HCT116 (cell line): ENCODE measurements around the gene APBB2. TPM values are rescaled to one million over a fixed set of nuclear protein-coding genes. Genes with fewer than 3 reads are reported as not detected.

Experiments
- ATAC-seq: fragments of 200-7000 bp; cut with Tn5 transposase; 2 replicates; pipeline ENCODE4 v1.9.1; 2020; ENCODE audit warnings: mild to moderate bottlenecking, moderate library complexity
- BruUV-seq: library from RNA; stranded (reverse); fragments of 400-500 nt; replicated peaks from 2 replicates; lab custom pipeline; 2021; lab: Mats Ljungman, UMichigan
- CTCF ChIA-PET: fragments of 300-600 bp; sonication (Branson Sonifier 250); formaldehyde crosslinking; loops from one replicate; lab custom pipeline; 2021; ENCODE audit warnings: antibody characterized with exemption; lab: Charles Lee
- POLR2A ChIA-PET: fragments of 300-600, 350-600 bp; sonication (Branson Sonifier 250); formaldehyde crosslinking; loops from one replicate; lab custom pipeline; 2021; ENCODE audit warnings: antibody characterized with exemption; lab: Charles Lee
- RAD21 ChIA-PET, 2 experiments: fragments of 300-600 bp; sonication (Branson Sonifier 250); formaldehyde crosslinking; loops; one replicate each; lab custom pipeline; 2023; ENCODE audit warnings: low total read pairs in 2 of 2; ENCODE audit not compliant: uncharacterized antibody in 2 of 2, unreplicated experiment in 2 of 2, low non-redundant PET in 1 of 2; lab: Charles Lee
- DNase-seq: peaks from one replicate; pipeline ENCODE4 v3.0.0-alpha.2; 2010; ENCODE audit warnings: low read depth, low spot score
- H2AFZ ChIP-seq: fragments of 200-600 bp; shearing (Covaris generic), sonication (generic); 2 replicates; pipeline ENCODE4 v1.6.1; 2017; ENCODE audit warnings: low read depth, mixed run types, mixed read lengths, antibody characterized with exemption, low read length; ENCODE audit not compliant: poor library complexity, severe bottlenecking
- H3K27ac ChIP-seq: 2 replicates; pipeline ENCODE4 v1.5.1; 2012; ENCODE audit warnings: low read depth, low read length
- H3K27me3 ChIP-seq: fragments of 200-600 bp; sonication (generic); 2 replicates; pipeline ENCODE4 v1.6.1; 2016; ENCODE audit warnings: mixed run types, low read length, mixed read lengths; ENCODE audit not compliant: insufficient read depth
- H3K36me3 ChIP-seq, 2 experiments: fragments of 200-500 bp in 1 of 2; fragments of 200-600 bp in 1 of 2; sonication (Bioruptor generic) in 1 of 2; sonication (generic) in 1 of 2; 2 replicates each; pipeline versions ENCODE4 v1.5.1 to v1.6.1; 2014 to 2016; ENCODE audit warnings: low read length in 2 of 2, inconsistent platforms in 1 of 2, mixed read lengths in 1 of 2, mixed run types in 1 of 2; ENCODE audit not compliant: insufficient read depth in 2 of 2, control insufficient read depth in 1 of 2
- H3K4me1 ChIP-seq, 2 experiments: fragments of 200-600 bp in 1 of 2; sonication (generic) in 1 of 2; 2 replicates each; pipeline versions ENCODE4 v1.5.1 to v1.6.1; 2012 to 2017; ENCODE audit warnings: low read length in 2 of 2, inconsistent platforms in 1 of 2, mild to moderate bottlenecking in 1 of 2, mixed read lengths in 1 of 2, mixed run types in 1 of 2, moderate library complexity in 1 of 2; ENCODE audit not compliant: insufficient read depth in 2 of 2, control insufficient read depth in 1 of 2
- H3K4me2 ChIP-seq: fragments of 200-600 bp; sonication (generic); 2 replicates; pipeline ENCODE4 v1.6.1; 2017; ENCODE audit warnings: mixed run types, low read length, mixed read lengths
- H3K4me3 ChIP-seq, 2 experiments: fragments of 200-600 bp in 1 of 2; sonication (generic) in 1 of 2; replicated peaks in 1 of 2; 2 replicates each; pipeline ENCODE4 v1.5.1; 2011 to 2016; ENCODE audit warnings: low read length in 2 of 2, control low read depth in 1 of 2, low read depth in 1 of 2, mild to moderate bottlenecking in 1 of 2, mixed read lengths in 1 of 2, mixed run types in 1 of 2
- H3K79me2 ChIP-seq: fragments of 200-600 bp; sonication (generic); 2 replicates; pipeline ENCODE4 v1.6.1; 2017; ENCODE audit warnings: mild to moderate bottlenecking, mixed run types, low read length, moderate library complexity, mixed read lengths; ENCODE audit not compliant: insufficient read depth
- H3K9ac ChIP-seq: fragments of 200-600 bp; sonication (generic); 2 replicates; pipeline ENCODE4 v1.6.1; 2016; ENCODE audit warnings: low read length, mixed read lengths
- H3K9me2 ChIP-seq: fragments of 200-600 bp; sonication (generic), shearing (Covaris generic); 2 replicates; pipeline ENCODE4 v1.6.1; 2017; ENCODE audit warnings: mixed run types, mild to moderate bottlenecking, moderate library complexity; ENCODE audit not compliant: insufficient read depth
- H3K9me3 ChIP-seq, 2 experiments: fragments of 200-500 bp in 1 of 2; fragments of 200-600 bp in 1 of 2; sonication (Bioruptor generic) in 1 of 2; sonication (generic) in 1 of 2; 2 replicates each; pipeline ENCODE4 v1.6.1; 2014 to 2017; ENCODE audit warnings: low read length in 2 of 2, mixed read lengths in 2 of 2, inconsistent platforms in 1 of 2, low read depth in 1 of 2, mild to moderate bottlenecking in 1 of 2, mixed run types in 1 of 2, moderate library complexity in 1 of 2; ENCODE audit not compliant: control insufficient read depth in 1 of 2, insufficient read depth in 1 of 2
- H4K20me1 ChIP-seq: fragments of 200-600 bp; sonication (generic), shearing (Covaris generic); 2 replicates; pipeline ENCODE4 v1.6.1; 2017; ENCODE audit warnings: mixed run types, mild to moderate bottlenecking, moderate library complexity; ENCODE audit not compliant: insufficient read depth
- ATF3 ChIP-seq: IDR thresholded peaks from 2 replicates; pipeline ENCODE4 v1.6.1; 2012
- CBX3 ChIP-seq: IDR thresholded peaks from 2 replicates; pipeline ENCODE4 v1.6.1; 2012; ENCODE audit warnings: low read depth
- EGR1 ChIP-seq: IDR thresholded peaks from 2 replicates; pipeline ENCODE4 v1.6.1; 2012; ENCODE audit warnings: low read depth
- EZH2 ChIP-seq: fragments of 200-600 bp; sonication (generic); IDR thresholded peaks from 2 replicates; pipeline ENCODE4 v1.6.1; 2017; ENCODE audit warnings: antibody characterized with exemption, mixed run types
- EZH2phosphoT487 ChIP-seq: fragments of 200-600 bp; IDR thresholded peaks from 2 replicates; pipeline ENCODE4 v1.6.1; 2018; ENCODE audit warnings: antibody characterized with exemption, borderline replicate concordance
- FOSL1 ChIP-seq: IDR thresholded peaks from 2 replicates; pipeline ENCODE4 v1.6.1; 2012; ENCODE audit warnings: low read depth
- JUND ChIP-seq: IDR thresholded peaks from 2 replicates; pipeline ENCODE4 v1.6.1; 2012
- POLR2A ChIP-seq: IDR thresholded peaks from 2 replicates; pipeline ENCODE4 v1.7.0; 2011; ENCODE audit warnings: borderline replicate concordance; ENCODE audit not compliant: insufficient read depth, insufficient read length; ENCODE audit errors: extremely low read depth
- POLR2AphosphoS5 ChIP-seq: IDR thresholded peaks from 2 replicates; pipeline ENCODE4 v1.6.1; 2011; ENCODE audit warnings: mild to moderate bottlenecking, low read depth, low read length, moderate library complexity
- SIN3A ChIP-seq: IDR thresholded peaks from 2 replicates; pipeline ENCODE4 v1.6.1; 2012; ENCODE audit warnings: low read depth
- YY1 ChIP-seq: IDR thresholded peaks from 2 replicates; pipeline ENCODE4 v1.6.1; 2011; ENCODE audit warnings: low read length, low read depth, moderate library complexity, mild to moderate bottlenecking; ENCODE audit not compliant: insufficient replicate concordance; ENCODE audit errors: extremely low read depth
- ZNF274 ChIP-seq: fragments of 200-500 bp; sonication (Bioruptor generic); IDR thresholded peaks from 2 replicates; pipeline ENCODE4 v1.6.1; 2014; ENCODE audit warnings: mild to moderate bottlenecking, low read depth, low read length, inconsistent platforms
- intact Hi-C: fragments of 100-400 bp; cut with micrococcal nuclease; formaldehyde crosslinking; loops from 2 replicates; pipeline ENCODE4 v1.10.0; 2022
- total RNA-seq: library from RNA; stranded (reverse); gene quantifications from one replicate; pipeline ENCODE4 v1.2.1, GENCODE V29; 2021; ENCODE audit not compliant: unreplicated experiment
- TF ChIP-seq, protein P1 (sequence below): IDR thresholded peaks from 2 replicates; pipeline ENCODE4 v1.6.1; 2012; ENCODE audit warnings: low read depth
- TF ChIP-seq, protein P2 (sequence below): IDR thresholded peaks from 2 replicates; pipeline ENCODE4 v1.6.1; 2011; ENCODE audit warnings: mild to moderate bottlenecking, low read length, moderate library complexity; ENCODE audit not compliant: insufficient replicate concordance; ENCODE audit errors: extremely low read depth

The APBB2 gene
- total RNA-seq, 1 experiment from 2014 or later: 72.5 TPM

DNA sequence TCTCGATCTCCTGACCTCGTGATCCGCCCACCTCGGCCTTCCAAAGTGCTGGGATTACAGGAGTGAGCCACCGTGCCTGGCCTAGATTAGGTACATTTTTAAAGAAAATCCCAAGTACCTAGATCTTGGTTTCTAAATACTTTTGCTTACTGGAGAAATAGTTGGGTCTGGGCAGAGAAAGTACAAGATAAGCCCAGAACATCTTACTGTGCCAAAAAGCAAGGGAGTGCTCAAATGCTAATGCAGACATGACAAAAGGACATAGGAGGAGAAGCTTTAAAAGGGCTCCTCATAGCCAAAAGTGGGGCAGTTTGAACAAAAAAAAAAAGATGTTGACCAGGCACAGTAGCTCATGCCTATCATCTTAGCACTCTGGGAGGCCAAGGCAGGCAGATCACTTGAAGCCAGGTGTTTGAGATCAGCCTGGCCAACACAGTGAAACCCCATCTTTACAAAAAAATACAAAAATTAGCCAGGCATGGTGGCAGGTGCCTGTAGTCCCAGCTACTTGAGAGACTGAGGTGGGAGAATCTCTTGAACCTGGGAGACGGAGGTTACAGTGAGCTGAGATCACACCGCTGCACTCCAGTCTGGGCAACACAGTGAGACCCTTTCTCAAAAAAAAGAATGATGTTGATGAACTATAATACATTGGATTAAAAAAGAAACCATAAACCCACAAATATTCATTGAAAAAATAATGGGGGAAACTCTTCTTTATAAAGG is 107.5 kb downstream of the APBB2 start:
- Histone ChIP-seq H3K79me2 (peaks cover 76% of the 10 kb centered on the region), H3K9me2 (no peaks in the 10 kb centered on the region), H3K36me3 (no peaks in the 10 kb centered on the region), H3K4me1 (peaks cover 0 to 9% of the 10 kb centered on the region in 2 experiments; a peak in 1 of 4 replicates), H3K27ac (no peak overlapping the region), H3K4me2 (no peak overlapping the region), H4K20me1 (no peaks in the 10 kb centered on the region), H3K4me3 (no peak overlapping the region), H3K9me3 (no peaks in the 10 kb centered on the region), H2AFZ (no peak overlapping the region), H3K27me3 (no peaks in the 10 kb centered on the region)
- ChIA-PET CTCF (no interaction called here), RAD21 (interaction anchor here (0.6 to 1.0 kb wide), 2 partner anchors 19 to 43 kb away, joined by 3 to 6 read pairs; no protein-coding TSS in a partner anchor), POLR2A (no interaction called here)
- BruUV-seq: no TSS peak
- DNase-seq: no peak
- no peak for ATAC-seq
- intact Hi-C loops: no loop called here
- no peak for TF ChIP-seq JUND
- TF ChIP-seq CBX3: no peak
- no peak for TF ChIP-seq YY1
- no peak for TF ChIP-seq POLR2AphosphoS5
- no peak for TF ChIP-seq ZNF274
- TF ChIP-seq EZH2: no peak
- TF ChIP-seq SIN3A: no peak
- no peak for TF ChIP-seq ATF3
- TF ChIP-seq EGR1: no peak
- no peak for TF ChIP-seq EZH2phosphoT487
- TF ChIP-seq POLR2A: no peak
- TF ChIP-seq, protein P1, sequence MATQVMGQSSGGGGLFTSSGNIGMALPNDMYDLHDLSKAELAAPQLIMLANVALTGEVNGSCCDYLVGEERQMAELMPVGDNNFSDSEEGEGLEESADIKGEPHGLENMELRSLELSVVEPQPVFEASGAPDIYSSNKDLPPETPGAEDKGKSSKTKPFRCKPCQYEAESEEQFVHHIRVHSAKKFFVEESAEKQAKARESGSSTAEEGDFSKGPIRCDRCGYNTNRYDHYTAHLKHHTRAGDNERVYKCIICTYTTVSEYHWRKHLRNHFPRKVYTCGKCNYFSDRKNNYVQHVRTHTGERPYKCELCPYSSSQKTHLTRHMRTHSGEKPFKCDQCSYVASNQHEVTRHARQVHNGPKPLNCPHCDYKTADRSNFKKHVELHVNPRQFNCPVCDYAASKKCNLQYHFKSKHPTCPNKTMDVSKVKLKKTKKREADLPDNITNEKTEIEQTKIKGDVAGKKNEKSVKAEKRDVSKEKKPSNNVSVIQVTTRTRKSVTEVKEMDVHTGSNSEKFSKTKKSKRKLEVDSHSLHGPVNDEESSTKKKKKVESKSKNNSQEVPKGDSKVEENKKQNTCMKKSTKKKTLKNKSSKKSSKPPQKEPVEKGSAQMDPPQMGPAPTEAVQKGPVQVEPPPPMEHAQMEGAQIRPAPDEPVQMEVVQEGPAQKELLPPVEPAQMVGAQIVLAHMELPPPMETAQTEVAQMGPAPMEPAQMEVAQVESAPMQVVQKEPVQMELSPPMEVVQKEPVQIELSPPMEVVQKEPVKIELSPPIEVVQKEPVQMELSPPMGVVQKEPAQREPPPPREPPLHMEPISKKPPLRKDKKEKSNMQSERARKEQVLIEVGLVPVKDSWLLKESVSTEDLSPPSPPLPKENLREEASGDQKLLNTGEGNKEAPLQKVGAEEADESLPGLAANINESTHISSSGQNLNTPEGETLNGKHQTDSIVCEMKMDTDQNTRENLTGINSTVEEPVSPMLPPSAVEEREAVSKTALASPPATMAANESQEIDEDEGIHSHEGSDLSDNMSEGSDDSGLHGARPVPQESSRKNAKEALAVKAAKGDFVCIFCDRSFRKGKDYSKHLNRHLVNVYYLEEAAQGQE: no peak
- no peak for TF ChIP-seq FOSL1
- TF ChIP-seq, protein P2, sequence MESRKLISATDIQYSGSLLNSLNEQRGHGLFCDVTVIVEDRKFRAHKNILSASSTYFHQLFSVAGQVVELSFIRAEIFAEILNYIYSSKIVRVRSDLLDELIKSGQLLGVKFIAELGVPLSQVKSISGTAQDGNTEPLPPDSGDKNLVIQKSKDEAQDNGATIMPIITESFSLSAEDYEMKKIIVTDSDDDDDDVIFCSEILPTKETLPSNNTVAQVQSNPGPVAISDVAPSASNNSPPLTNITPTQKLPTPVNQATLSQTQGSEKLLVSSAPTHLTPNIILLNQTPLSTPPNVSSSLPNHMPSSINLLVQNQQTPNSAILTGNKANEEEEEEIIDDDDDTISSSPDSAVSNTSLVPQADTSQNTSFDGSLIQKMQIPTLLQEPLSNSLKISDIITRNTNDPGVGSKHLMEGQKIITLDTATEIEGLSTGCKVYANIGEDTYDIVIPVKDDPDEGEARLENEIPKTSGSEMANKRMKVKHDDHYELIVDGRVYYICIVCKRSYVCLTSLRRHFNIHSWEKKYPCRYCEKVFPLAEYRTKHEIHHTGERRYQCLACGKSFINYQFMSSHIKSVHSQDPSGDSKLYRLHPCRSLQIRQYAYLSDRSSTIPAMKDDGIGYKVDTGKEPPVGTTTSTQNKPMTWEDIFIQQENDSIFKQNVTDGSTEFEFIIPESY: no peak
- TF ChIP-seq, all 23 proteins: peak for 0
- no peak overlapping the region for H3K9ac ChIP-seq
